HG03442 (cell line): ENCODE measurements around the gene FRA10AC1.

Source experiments
- ATAC-seq: cut with Tn5 transposase; IDR thresholded peaks from one replicate; pipeline ENCODE4 v1.9.1; 2021; ENCODE audit warnings: mild to moderate bottlenecking, moderate library complexity; ENCODE audit not compliant: unreplicated experiment

The FRA10AC1 gene

GRCh38 chr10:93702210-93703001 lies at the start of gene FRA10AC1:
Gene FRA10AC1 (minus strand): TSS chr10:93702592. CDS start chr10:93700106, 2,486 bp downstream.
- ATAC-seq: peak; percentile 80

GRCh38 chr10:93751832-93752231 lies 49.4 kb upstream of the FRA10AC1 start:
- no peak for ATAC-seq

DNA sequence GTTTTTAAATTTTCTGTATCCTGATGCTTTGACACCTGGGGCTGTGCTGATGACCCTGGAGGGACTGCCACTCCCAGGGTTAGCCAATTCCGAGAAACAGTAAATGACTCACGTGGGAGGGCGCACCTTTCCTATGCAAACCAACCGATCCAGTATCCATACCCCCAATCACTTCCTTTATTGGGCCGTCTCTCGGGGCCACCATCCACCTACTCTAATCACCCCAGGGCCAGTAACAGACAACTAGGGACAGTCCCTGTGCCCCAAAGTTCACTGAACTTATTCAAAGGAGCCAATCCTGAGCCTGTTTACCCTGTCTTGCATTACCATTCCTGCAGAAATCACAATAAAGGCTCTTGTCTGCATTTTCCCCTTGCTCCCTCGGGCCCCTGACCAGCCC lies 48.7 kb upstream of the FRA10AC1 start:
- no peak for ATAC-seq

- ATAC-seq: no peak
Observed at GRCh38 chr10:93749218-93749799, 46.9 kb upstream of the FRA10AC1 start.

DNA sequence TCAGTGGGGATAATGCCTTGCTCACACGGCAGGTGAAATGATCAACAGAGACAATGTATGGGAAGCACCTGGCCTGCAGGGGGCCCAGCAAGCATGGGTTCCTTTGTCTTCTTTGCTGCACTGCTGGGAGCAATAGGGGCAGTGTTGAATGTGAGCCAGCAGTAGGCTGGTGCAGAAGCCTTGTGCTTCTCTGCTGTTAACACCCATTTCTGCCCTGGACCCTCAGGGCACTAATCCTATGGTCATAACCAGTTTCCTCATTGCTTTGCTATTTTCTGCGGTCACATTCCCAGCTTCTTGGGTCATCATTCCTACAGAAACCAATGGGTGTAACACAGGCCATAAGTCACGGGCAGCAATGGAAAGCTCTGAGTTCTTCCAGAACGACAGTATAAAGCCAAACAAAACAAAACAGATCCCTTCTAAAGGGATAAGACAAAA lies 44.5 kb upstream of the FRA10AC1 start:
- no peak for ATAC-seq

DNA sequence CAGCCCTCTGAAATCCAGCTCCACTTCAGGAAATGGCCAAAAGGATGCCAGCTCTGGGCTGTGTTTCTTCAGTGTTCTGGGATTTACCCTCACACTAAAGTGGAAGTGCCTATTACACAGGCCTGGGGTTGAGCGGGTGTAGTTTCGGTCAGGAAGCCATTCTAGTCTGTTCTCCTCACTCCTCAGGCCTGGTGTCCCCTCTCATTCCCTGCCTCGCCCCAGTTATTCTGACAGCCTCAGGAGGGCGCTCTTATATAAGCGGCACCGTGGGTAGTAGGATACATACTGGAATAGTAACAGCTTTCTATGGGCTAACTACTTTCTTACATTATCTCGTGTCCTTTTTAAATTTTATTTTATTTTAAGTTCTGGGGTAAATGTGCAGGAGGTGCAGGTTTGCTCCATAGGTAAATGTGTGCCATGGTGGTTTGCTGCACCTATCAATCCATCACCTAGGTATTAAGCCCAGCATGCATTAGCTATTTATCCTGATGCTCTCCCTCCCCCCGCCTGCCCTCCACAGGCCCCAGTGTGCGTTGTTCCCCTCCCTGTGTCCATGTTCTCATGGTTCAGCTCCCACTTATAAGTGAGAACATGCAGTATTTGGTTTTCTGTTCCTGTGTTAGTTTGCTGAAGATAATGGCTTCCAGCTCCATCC lies 43.1 kb upstream of the FRA10AC1 start:
- ATAC-seq: no peak

DNA sequence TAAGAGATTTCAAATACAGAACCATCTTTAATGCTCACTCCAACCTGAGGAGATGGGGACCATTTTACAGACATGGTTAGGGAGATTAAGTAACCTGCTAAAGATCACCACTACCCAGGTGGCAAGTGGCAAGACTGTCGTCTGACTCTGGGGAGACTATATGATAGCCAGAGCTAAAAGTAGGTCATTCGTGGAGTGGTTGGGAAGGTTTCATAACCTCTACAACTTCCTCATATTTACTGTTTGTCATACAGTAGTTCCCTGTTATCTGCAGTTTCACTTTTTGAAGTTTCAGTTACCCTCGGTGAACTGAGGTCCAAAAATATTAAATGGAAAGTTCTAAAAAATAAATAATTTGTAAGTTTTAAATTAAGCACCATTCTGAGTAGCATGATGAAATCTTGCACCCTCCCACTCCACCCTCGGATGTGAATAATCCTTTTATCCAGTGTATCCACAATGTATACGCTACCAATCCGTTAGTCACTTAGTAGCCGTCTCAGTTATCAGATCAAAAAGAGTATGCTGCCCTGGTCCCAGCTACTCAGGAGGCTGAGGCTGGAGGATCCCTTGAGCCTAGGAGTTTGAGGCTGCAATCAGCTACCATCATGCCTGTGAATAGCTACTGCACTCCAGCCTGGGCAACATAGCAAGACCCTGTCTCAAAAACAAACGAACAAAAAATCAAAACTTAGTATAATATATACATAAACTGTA lies 40.4 kb upstream of the FRA10AC1 start:
- ATAC-seq: peak; percentile 90

DNA sequence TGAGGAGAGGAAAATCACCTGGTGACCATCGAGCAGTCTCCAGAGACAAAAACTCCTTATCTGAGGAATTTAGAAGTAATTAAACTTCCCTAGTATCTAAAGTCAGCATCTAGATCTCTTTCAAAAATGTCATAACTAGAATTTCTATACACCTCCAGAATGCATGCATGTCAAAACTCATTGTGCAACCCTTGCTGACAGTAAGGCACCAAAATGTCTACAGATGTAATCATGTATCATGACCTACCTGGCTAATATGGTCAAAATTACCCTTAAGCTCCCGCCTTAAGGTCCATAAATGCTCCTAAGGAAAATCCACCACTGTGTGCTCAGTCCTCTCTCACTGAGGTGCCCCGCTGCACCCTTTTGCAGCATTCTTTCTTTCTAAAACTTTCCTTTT lies 39.0 kb upstream of the FRA10AC1 start:
- no peak for ATAC-seq

DNA sequence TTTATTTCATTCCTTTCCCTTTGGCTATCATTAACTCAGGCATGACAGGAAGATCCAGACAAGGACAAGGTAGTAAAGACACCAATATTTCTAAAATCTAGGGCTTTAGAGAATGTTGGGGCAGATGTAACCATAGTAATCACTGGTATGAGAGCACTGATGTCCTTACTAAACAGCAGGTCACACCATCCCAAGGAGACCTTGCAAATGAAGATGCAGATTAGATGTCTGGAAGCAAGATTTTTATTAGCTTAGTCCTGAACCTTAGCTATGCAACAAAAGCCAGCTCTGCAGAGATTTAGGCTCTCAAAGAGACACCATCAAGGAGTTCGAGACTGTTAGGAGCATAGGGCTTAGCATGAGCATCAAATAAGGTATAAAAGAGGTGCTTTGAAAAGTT lies 23.6 kb upstream of the FRA10AC1 start:
- no peak for ATAC-seq

DNA sequence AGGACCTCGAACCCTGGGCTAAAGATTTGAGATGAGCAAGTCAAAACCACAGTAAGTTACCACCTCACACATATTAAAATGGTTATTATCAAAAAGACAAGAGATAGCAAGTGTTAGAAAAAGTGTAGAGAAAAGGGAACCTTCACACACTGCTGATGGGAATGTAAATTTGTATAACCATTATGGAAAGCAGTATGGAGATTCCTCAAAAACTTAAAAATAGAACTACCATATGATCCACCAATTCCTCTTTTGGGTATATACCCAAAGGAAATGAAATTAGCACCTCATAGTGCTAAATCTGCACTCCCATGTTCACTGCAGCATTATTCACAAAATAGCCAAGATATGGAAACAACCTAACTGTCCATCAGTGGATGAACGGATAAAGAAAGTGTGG lies 20.8 kb upstream of the FRA10AC1 start:
- no peak for ATAC-seq

DNA sequence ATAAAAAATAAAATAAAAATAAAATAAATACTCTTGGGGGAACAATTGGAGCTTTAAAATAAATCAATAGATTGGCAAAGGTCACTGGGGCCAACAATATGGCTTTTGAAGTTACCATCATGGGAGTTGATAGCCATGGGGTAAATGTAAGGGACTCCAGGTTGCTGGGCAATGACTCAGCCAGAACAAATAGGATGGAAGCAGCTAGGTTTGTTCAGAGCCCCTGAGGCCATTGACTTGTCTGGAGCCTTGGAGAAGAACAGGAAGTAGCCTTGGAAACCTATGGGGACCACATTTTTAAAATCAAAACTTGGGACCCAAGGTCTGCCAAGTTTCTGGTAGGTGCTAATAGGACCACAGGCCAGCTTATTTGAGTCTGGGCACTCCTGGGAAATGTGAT lies 20.2 kb upstream of the FRA10AC1 start:
- ATAC-seq: no peak

GRCh38 chr10:93719901-93720300 lies 17.5 kb upstream of the FRA10AC1 start:
- ATAC-seq: no peak

GRCh38 chr10:93718937-93719725 lies 16.7 kb upstream of the FRA10AC1 start:
- peak; percentile 52 for ATAC-seq

DNA sequence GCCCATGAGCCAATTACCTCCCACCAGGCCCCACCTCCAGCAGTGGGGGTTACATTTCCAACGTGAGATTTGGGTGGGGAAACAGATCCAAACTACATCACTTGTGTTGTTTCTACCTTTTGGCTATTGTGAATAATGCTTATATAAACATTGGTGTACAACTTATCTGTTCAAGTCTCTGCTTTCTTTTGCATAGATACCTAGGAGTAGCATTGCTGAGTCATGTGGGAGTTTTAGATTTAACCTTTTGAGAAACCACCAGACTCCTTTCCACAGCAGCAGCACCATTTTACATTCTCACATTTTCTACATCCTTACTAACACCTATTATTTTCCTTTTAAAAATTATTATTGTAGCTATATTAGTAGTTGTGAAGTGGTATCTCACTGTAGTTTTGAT lies 14.4 kb upstream of the FRA10AC1 start:
- no peak for ATAC-seq

- ATAC-seq: peak; percentile 85
Observed at GRCh38 chr10:93715345-93715744, 13.0 kb upstream of the FRA10AC1 start.

DNA sequence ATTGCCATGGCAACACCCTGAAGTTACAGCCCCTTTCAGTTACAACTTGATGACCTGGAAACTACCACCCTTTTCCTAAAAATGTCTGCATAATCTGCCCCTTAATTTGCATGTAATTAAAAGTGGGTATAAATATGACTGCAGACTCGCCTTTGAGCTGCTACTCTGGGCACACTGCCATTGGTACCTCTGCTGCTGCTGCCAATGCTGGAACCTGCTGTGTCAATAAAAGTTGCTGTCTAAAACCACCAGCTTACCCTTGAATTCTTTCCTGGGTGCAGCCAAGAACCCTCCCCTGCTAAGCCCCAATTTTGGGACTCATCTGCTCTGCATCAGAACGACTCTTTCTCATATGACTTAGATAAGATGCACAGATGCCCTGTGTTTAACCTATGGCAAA lies 10.2 kb upstream of the FRA10AC1 start:
- ATAC-seq: no peak

DNA sequence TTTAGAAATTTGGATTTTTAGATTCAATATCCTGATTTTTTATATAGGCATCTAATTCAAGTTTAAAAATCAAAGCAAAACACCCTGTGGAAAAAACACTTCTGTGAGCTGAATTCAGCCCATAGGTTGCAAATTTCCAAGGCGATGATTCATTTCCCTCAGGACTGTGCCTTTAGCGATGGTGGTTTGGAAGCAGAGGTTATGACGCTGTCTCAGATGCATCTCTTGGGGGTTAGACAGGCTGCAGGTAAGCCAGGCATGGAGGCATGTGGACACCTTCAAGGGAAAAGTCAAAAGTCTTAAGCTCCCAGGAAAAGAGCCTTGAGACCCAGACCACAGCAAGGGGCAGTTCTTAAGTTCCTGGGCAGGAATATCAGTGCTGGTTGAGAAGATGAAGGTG lies 9.5 kb upstream of the FRA10AC1 start:
- no peak for ATAC-seq

DNA sequence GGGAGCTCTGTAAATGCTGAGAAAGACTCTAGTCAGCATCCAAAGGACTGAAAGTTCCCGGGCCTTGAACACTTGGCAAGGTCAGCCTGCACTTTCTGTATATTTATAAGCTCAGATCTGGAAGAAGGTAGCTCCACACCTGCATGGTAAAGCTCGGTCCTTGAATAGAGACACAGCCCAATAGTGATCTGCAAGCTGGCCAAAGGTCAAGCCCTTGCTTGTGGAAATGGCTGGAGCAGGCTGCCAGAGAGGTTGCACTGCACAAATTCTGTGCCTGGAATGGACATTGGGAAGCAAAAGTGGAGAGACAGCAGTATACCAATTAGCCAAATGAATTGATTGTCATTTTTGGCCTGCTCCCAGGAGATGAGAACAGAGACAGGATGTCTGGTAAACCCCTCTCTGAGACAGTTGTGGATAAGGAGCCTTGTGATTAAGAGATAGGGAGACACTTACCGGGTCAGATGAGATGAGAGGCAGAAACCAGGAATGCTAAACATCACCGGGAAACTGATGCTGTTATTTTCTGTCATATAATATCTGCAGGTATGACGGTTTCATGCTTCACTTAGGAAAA lies 8.0 kb upstream of the FRA10AC1 start:
- ATAC-seq: no peak

DNA sequence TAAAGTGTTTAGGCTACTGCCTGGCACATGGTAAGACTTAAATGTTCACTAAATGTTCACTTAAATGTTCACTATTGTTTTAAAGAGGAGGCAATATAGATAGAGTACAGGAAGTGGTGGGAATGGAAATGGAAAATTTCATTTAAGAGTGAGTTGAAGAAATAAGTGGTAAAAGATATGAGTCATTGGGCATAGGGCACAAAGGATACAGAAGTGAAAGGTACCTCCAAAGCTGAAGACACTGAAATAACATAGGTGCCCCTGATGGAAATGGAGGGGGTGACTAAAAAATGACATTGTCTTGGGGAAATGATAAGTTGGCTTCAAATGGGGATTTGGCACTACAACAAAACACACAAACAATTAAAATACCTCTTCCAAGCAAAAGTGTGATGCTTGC lies 5.2 kb upstream of the FRA10AC1 start:
- ATAC-seq: no peak

GRCh38 chr10:93704451-93704850 lies 2.1 kb upstream of the FRA10AC1 start:
- no peak for ATAC-seq
